A549 (cell line): ENCODE measurements around the gene PRKCQ. TPM values are rescaled to one million over a fixed set of nuclear protein-coding genes. Genes with fewer than 3 reads are reported as not detected.

ENCODE experiments used
- ATAC-seq, 2 experiments: fragments of 200-7000 bp in 1 of 2; fragments of >200 bp in 1 of 2; cut with Nextera tagmentation in 1 of 2; cut with Tn5 transposase in 1 of 2; 3 replicates each; pipeline versions ENCODE4 v1.8.0 to v1.9.1; 2018 to 2020; ENCODE audit warnings: mild to moderate bottlenecking in 1 of 2, moderate library complexity in 1 of 2
- CTCF ChIA-PET: fragments of 300-600 bp; sonication (Branson Sonifier 250); formaldehyde crosslinking; extraction: SDS; loops from one replicate; lab custom pipeline; 2021; ENCODE audit warnings: antibody characterized with exemption, inconsistent platforms; lab: Yijun Ruan, JAX
- POLR2A ChIA-PET: fragments of 350-600 bp; formaldehyde crosslinking; extraction: SDS; loops from one replicate; lab custom pipeline; 2021; ENCODE audit warnings: antibody characterized with exemption, inconsistent platforms; lab: Yijun Ruan, JAX
- DNase-seq, 2 experiments: peaks; one replicate each; pipeline versions ENCODE4 v3.0.0 to v3.0.0-alpha.2; 2011 to 2016; ENCODE audit warnings: low read depth in 1 of 2, low spot score in 1 of 2
- FAIRE-seq: peaks from 2 replicates; lab custom pipeline; 2011; peaks lifted over from hg19 to GRCh38; lab: Jason Lieb, UNC
- H3K27ac ChIP-seq, 2 experiments: fragments of >200 bp; sonication (Bioruptor Twin); formaldehyde crosslinking; 3 replicates each; pipeline ENCODE4 v1.5.1; 2016 to 2017
- H3K4me1 ChIP-seq: fragments of >200 bp; sonication (Bioruptor Twin); formaldehyde crosslinking; 3 replicates; pipeline ENCODE4 v1.6.1; 2016
- H3K4me2 ChIP-seq: fragments of >200 bp; sonication (Bioruptor Twin); formaldehyde crosslinking; 3 replicates; pipeline ENCODE4 v1.6.1; 2016
- H3K4me3 ChIP-seq: fragments of >200 bp; sonication (Bioruptor Twin); formaldehyde crosslinking; 3 replicates; pipeline ENCODE4 v1.5.1; 2016
- H3K9me3 ChIP-seq: fragments of >200 bp; sonication (Bioruptor Twin); formaldehyde crosslinking; 3 replicates; pipeline ENCODE4 v1.6.1; 2016
- BCL3 ChIP-seq: fragments of >200 bp; sonication (Bioruptor Twin); formaldehyde crosslinking; IDR thresholded peaks from 3 replicates; pipeline ENCODE4 v1.6.1; 2016
- CTCF ChIP-seq: fragments of >200 bp; sonication (Bioruptor Twin); formaldehyde crosslinking; IDR thresholded peaks from 3 replicates; pipeline ENCODE4 v1.5.1; 2016
- ELK1 ChIP-seq: fragments of 150-350 bp; IDR thresholded peaks from 2 replicates; pipeline ENCODE4 v1.6.1; 2014; ENCODE audit warnings: low read depth, mild to moderate bottlenecking, low read length
- FOSB ChIP-seq: fragments of 250-450 bp; sonication (Bioruptor Pico); IDR thresholded peaks from 2 replicates; pipeline ENCODE4 v1.5.0; 2020; ENCODE audit warnings: mild to moderate bottlenecking, moderate library complexity
- GATA3 ChIP-seq: IDR thresholded peaks from 2 replicates; pipeline ENCODE4 v1.6.1; 2012; ENCODE audit warnings: borderline replicate concordance
- HDAC2 ChIP-seq: fragments of 200-600 bp; sonication (generic); IDR thresholded peaks from 2 replicates; pipeline ENCODE4 v1.6.1; 2016
- HES2 ChIP-seq: fragments of >200 bp; sonication (Bioruptor Twin); formaldehyde crosslinking; IDR thresholded peaks from 2 replicates; pipeline ENCODE4 v1.6.1; 2016
- HEYL ChIP-seq: fragments of 250-450 bp; sonication (Bioruptor Pico); IDR thresholded peaks from 2 replicates; pipeline ENCODE4 v1.8.0; 2021; ENCODE audit warnings: mild to moderate bottlenecking, moderate library complexity
- HOXB13 ChIP-seq: fragments of 250-450 bp; sonication (Bioruptor Pico); IDR thresholded peaks from 2 replicates; pipeline ENCODE4 v1.5.0; 2020; ENCODE audit warnings: low read depth, mild to moderate bottlenecking, moderate library complexity
- JUNB ChIP-seq: fragments of >200 bp; sonication (Bioruptor Twin); formaldehyde crosslinking; IDR thresholded peaks from 2 replicates; pipeline ENCODE4 v1.6.1; 2016
- KDM1A ChIP-seq: fragments of 200-600 bp; sonication (generic); IDR thresholded peaks from 2 replicates; pipeline ENCODE4 v1.6.1; 2016; ENCODE audit warnings: low read depth, mild to moderate bottlenecking
- MAX ChIP-seq: IDR thresholded peaks from 2 replicates; pipeline ENCODE4 v1.6.1; 2012
- RAD21 ChIP-seq, 2 experiments: fragments of >200 bp in 1 of 2; sonication (Bioruptor Twin) in 1 of 2; formaldehyde crosslinking in 1 of 2; IDR thresholded peaks in 1 of 2; conservative IDR thresholded peaks in 1 of 2; 2 replicates in 1 of 2; 3 replicates in 1 of 2; pipeline ENCODE4 v1.6.1; 2012 to 2018; ENCODE audit warnings: inconsistent platforms in 1 of 2
- RARB ChIP-seq: fragments of 250-450 bp; sonication (Bioruptor Pico); IDR thresholded peaks from 2 replicates; pipeline ENCODE4 v1.8.0; 2021; ENCODE audit warnings: mild to moderate bottlenecking, moderate library complexity
- REST ChIP-seq: fragments of 200-600 bp; sonication (generic); IDR thresholded peaks from 2 replicates; pipeline ENCODE4 v1.6.1; 2016; ENCODE audit warnings: antibody characterized with exemption, mild to moderate bottlenecking, moderate library complexity
- SREBF2 ChIP-seq: fragments of 450-650 bp; IDR thresholded peaks from 2 replicates; pipeline ENCODE4 v1.6.1; 2014; ENCODE audit warnings: mild to moderate bottlenecking, moderate library complexity
- TFCP2L1 ChIP-seq: fragments of 250-450 bp; sonication (Bioruptor Pico); IDR thresholded peaks from 2 replicates; pipeline ENCODE4 v1.5.0; 2021; ENCODE audit warnings: mild to moderate bottlenecking
- WGBS: methylation state at CpG from one replicate; pipeline ENCODE4 v1.1.6; 2017; ENCODE audit errors: missing lambda C conversion rate; 5-methylcytosine and 5-hydroxymethylcytosine counted together
- polyA plus RNA-seq, 4 experiments: library from polyadenylated mRNA; depleted of rRNA in 3 of 4; stranded (reverse); fragments of >200 nt; fragmentation: RNase III in 1 of 4; extraction: RNeasy Plus Mini Kit Qiagen cat#74134 plus additional on column Dnase treatment in 1 of 4; gene quantifications; 2 replicates in 3 of 4; 3 replicates in 1 of 4; pipeline ENCODE4 v1.2.3, GENCODE V29; 2011 to 2017

Gene PRKCQ
- polyA plus RNA-seq, 2 of the 4 experiments (the other 2 are of a cell fraction): 3.7 to 7.1 TPM

- no peaks in the 10 kb centered on the region for H3K9me3 ChIP-seq
- ChIA-PET POLR2A (no interaction called here), CTCF (interaction anchor here (0.6 kb wide), 1 partner anchor 1236 kb away, joined by 5 read pairs; no protein-coding TSS in a partner anchor)
- H3K4me1 ChIP-seq: no peaks in the 10 kb centered on the region
- WGBS: 41% methylated on average over 12 of the region's 12 CpGs
- ATAC-seq (no peak), FAIRE-seq (no peak), DNase-seq (no peak)
- no peak overlapping the region for H3K27ac ChIP-seq
- H3K4me2 ChIP-seq: no peak overlapping the region
- H3K4me3 ChIP-seq: no peak overlapping the region
- TF ChIP-seq HES2: no peak
- TF ChIP-seq MAX: no peak
- no peak for TF ChIP-seq REST
- TF ChIP-seq JUNB: no peak
- no peak for TF ChIP-seq GATA3
- no peak for TF ChIP-seq KDM1A
- no peak for TF ChIP-seq HDAC2
- no peak for TF ChIP-seq BCL3
- no peak for TF ChIP-seq HOXB13 (CRISPR knock-in tag)
- TF ChIP-seq ELK1: no peak
- TF ChIP-seq SREBF2: no peak
- TF ChIP-seq HEYL (CRISPR knock-in tag): no peak
- no peak for TF ChIP-seq TFCP2L1 (CRISPR knock-in tag)
- no peak for TF ChIP-seq CTCF
- TF ChIP-seq FOSB (CRISPR knock-in tag): no peak
Observed at GRCh38 chr10:6619660-6620059, 39.6 kb upstream of the PRKCQ start.

GRCh38 chr10:6618340-6618739 is 38.3 kb upstream of the PRKCQ start:
- POLR2A ChIA-PET: no interaction called here
- DNase-seq (no peak), ATAC-seq (no peak), FAIRE-seq (no peak)
- H3K4me2 ChIP-seq: no peak overlapping the region
- CTCF ChIA-PET: no interaction called here
- H3K4me1 ChIP-seq: no peaks in the 10 kb centered on the region
- TF ChIP-seq RARB (CRISPR knock-in tag): no peak
- no peak for TF ChIP-seq RAD21 (conservative IDR thresholded peaks at IDR 0.05 in 1 of 2, IDR thresholded peaks at IDR 0.05 in 1 of 2)
- H3K9me3 ChIP-seq: peaks cover 3% of the 10 kb centered on the region; the same call in 1 of the 3 replicates
- no peak overlapping the region for H3K4me3 ChIP-seq
- 29% methylated on average over 1 of the region's 1 CpG for WGBS
- H3K27ac ChIP-seq: no peak overlapping the region
